NCI-H1436 treated with DMSO at 0.1 percent for 48 hours (cell line): ENCODE data around the gene TBC1D5.
A peak's percentile ranks its signal among the peaks of the same experiment; 100 is the strongest.
"Not testable (repeated sequence)": the region's sequence is repeated elsewhere in the genome, so short reads cannot be mapped to it uniquely, and the experiment has no call there.

Experiments
- DNase-seq: peaks from one replicate; lab custom pipeline; 2025; lab: John Stamatoyannopoulos, UW

The TBC1D5 gene, protein sequence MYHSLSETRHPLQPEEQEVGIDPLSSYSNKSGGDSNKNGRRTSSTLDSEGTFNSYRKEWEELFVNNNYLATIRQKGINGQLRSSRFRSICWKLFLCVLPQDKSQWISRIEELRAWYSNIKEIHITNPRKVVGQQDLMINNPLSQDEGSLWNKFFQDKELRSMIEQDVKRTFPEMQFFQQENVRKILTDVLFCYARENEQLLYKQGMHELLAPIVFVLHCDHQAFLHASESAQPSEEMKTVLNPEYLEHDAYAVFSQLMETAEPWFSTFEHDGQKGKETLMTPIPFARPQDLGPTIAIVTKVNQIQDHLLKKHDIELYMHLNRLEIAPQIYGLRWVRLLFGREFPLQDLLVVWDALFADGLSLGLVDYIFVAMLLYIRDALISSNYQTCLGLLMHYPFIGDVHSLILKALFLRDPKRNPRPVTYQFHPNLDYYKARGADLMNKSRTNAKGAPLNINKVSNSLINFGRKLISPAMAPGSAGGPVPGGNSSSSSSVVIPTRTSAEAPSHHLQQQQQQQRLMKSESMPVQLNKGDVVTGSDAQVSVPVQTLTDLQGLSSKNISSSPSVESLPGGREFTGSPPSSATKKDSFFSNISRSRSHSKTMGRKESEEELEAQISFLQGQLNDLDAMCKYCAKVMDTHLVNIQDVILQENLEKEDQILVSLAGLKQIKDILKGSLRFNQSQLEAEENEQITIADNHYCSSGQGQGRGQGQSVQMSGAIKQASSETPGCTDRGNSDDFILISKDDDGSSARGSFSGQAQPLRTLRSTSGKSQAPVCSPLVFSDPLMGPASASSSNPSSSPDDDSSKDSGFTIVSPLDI

DNA sequence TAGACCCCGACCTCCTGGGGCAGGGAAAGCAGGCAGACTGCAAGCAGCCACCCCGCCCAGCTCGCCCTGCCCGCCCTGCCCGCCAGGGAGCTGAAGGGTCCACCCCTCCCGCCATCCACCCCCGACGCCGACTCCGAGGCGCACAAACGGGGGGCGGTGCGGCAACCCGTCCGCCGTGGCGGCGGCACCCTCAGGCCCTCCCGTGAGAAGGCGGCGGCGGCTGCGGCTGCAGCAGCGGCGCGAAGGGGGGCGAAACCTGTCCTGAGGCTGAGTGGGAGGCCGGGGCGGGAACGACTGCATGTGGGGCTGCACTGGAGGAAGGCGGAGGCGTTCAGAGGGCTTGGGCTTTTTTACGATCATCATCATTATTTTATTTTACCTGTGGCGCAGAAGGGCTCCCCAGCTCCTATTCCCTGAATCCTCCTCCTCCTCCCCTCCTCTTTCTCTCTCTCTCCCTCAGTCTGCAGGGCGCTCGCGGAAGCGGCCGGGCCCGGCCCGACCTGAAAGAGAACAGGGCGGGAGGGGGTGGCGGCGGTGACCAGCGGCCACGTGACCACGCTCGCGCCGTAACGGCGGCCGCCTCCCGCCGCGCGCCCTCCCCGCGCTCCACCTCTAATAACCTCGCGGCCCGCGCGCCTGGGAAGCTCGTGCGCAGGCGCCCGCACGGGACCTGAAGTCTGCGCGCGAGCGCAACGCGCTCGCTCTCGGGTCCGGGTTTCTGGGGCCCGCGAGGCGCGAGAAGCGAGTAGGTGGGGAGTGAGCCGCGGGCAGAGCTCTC, at the start of gene TBC1D5:
Gene TBC1D5 (minus strand): TSS at position 530 of the 778 bp plus-strand sequence. CDS start 234,061 bp downstream, outside the sequence.
- DNase-seq = peak; percentile 56

DNA sequence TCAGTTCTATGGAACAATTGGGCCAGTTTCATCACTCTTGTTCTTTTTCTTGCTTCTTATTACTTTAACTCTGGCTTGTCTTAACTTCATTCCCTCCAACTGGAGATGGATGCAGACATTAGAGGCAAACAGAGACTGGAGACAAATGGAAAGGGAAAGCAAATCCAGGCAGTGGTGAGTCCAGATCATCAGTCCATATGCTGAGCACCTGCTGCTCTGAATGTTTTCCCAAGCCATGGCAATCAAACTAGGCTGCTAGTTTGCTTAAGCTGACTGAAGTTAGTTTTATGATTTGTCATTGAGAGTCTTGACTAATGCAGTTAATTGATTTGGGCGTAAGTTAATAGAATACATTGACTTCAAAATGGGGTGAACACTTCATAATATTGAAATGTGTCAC, 41.0 kb upstream of the TBC1D5 start:
- no peak for DNase-seq

DNA sequence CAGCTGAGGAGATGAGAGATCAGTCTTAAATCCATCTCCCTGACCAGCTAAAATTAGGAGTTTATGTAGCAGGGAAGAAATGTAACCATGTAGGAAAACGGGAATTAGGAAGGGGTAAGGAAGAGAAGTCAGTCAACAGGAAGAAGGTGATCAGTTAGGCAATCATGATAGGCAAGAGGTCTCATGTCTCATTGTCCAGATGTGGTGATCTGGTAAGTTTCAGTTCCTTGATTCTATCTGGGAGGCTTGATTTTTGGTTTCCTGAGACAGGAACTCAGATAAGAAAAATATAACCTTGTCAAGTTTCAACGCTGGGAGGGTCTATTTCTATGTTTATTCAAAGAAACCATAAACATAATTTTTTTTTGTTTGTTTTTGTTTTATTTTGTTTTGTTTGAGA, 40.3 kb upstream of the TBC1D5 start:
- DNase-seq = no peak

DNA sequence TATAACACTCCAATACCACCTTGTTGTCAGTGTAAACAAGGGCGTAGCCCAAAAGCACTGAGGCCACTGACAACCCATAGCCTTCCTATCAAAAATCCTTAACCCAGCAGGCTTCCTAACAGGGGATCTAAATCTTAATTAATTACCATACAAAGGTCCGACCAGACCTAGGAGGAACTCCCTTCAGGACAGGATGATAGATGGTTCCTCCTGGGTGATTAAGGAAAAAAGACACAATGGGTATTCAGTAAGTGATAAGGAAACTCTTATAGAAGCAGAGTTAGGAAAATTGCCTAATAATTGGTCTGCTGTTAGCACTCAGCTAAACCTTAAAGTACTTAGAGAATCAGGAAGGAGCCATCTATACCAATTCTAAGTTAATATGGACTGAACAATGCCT, 37.9 kb upstream of the TBC1D5 start:
- not testable (repeated sequence) for DNase-seq

DNA sequence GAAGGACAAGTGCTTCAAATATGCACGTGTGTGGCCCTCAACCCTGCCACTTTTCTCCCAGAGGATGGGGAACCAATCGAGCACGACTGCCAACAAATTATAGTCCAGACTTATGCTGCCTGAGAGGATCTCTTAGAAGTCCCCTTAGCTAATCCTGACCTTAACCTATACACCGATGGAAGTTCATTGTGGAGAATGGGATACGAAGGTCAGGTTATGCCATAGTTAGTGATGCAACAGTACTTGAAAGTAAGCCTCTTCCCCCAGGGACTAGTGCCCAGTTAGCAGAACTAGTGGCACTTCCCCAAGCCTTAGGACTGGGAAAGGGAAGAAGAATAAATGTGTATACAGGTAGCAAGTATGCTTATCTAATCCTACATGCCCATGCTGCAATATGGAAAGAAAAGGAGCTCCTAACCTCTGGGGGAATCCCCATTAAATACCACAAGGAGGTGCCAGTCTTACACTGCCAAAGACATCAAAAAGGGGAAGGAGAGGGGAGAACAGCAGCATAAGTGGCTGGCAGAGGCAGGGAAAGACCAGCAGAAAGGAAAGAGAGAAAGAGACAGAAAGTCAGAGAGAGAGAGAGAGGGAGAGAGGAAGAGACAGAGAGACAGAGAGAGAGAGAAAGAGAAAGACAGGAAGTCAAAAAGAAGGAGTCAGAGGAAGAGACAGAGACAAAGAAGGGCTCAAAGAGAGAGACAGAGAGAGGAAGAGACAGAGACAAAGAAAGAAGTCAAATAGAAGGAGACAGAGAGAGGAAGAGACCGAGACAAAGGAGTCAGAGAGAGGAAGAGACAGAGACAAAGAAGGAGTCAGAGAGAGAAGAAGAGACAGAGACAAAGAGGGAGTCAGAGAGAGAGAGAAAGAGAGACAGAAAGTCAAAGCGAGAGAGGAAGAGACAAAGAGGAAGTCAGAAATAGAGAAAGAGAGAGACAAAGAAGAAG, 37.1 kb upstream of the TBC1D5 start:
- not testable (repeated sequence) for DNase-seq

DNA sequence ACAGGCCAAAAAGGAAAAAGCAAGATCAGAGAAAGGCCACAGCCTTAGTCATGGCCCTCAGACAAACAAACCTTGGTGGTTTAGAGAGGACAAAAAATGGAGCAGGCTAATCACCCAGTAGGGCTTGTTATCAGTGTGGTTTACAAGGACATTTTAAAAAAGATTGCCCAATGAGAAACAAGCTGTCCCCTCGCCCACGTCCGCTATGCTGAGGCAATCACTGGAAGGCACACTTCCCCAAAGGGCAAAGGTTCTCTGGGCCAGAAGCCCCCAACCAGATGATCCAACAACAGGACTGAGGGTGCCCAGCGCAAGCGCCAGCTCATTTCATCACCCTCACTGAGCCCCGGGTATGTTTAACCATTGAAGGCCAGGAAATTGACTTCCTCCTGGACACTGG, 34.9 kb upstream of the TBC1D5 start:
- not testable (repeated sequence) for DNase-seq

DNA sequence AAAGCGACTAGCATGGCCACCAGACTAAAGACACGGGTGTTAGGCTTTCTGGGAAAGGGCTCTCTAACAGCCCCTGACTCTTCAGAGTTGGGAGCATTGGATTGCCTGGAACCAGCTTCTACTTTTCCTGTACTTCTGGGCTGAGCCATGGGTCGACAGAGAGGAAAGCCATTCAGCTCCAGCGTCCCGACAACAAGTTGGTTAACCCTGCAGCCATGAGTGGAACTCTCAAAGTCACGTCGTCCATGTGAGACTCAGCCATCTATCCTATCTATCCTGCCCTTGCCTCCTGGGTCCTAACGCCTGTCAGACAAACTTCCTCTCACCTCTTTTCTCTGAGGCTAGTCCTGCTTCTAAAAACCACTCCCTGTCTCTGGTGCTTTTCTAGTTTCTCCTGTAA, 32.6 kb upstream of the TBC1D5 start:
- DNase-seq = no peak

DNA sequence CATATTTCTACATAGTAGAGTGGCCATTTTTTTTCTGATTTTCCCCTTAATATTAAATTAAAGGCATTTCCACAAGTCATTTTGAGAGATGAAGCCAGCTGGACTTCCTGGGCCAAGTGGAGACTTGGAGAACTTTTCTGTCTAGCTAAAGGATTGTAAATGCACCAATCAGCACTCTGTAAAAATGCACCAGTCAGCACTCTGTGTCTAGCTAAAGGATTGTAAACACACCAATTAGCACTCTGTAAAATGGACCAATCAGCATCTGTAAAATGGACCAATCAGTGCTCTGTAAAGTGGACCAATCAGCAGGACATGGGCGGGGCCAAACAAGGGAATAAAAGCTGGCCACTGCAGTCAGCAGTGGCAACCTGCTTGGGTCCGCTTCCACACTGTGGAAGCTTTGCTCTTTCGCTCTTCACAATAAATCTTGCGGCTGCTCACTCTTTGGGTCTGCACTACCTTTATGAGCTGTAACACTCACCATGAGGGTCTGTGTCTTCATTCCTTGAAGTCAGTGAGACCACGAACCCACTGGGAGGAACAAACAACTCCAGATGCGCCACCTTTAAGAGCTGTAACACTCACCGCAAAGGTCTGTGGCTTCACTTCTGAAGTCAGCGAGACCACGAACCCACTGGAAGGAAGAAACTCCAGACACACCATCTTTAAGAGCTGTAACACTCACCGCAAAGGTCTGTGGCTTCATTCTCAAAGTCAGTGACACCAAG, 31.9 kb upstream of the TBC1D5 start:
- not testable (repeated sequence) for DNase-seq

DNA sequence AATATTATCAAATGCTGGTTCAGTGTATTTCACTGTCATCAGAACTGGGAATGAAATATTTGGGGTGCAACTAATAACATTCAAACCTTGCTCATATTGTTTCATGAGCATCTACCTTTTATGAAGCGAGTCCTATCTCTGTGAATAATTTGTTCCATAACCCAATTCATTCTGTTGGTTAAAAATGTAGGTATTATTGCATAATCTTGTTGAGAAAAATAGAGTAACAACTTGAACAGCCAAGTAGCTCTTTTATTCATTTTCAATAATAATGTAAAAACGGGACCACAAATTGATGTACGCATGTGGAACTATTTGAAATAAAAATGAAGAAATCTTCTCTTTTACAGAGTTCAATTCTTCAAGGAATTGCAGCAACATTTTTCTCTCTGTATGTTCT, 30.1 kb upstream of the TBC1D5 start:
- DNase-seq = no peak

DNA sequence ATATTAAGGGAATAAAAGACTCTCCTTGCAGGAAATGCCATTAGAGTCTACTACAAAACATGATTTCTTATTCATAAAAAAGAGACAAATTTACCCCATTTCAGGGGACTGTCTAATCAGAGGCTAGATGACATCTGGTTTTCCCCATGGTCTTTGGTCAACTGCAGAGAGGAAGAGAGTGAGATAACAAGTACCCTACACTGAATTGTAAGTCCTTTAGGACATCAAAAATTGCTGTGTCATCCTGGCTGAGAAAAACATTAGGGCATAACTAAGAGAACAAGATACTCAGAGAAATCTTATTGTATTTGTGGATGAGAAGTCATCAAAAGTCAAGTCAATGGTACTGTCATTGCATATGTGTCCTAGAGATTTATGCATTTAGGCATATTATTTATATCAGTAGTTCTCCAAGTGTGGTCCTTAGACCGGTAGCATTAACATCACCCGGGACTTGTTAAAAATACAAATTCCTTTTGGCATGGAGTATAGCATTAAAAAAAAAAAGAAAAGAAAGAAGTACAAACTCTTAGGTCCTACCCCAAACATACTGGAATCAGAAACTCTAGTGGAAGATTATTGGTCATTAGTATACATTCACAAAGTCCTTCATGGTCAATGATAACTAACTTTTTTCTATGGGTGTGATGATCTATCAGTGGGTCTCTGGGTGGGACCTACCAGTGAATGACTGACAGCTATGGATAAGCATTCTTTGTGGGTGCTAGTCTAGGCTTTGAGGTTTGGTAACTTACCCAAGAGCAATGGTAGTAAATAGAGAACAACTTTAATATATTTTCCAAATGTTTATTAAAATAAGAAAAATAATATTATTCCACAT, 29.0 kb upstream of the TBC1D5 start:
- DNase-seq = no peak

DNA sequence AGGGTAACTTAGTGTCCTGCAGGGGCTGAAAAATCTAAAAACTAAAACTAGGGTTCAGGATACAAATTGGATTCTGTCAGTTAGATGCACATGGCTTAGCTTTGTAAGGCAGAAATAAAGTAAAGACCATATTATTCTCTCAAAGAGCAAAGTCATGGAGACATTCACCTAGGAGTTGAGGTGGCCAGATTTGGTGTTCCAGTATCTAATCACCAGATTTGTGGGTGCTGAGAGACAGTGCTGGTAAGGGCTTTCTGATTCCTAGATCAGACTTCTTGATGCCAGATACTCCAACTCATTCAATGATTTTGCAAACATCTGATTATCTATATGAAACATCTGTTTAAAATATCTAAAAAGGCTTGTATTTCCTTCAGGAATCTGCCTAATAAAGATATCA, 28.3 kb upstream of the TBC1D5 start:
- DNase-seq = no peak

DNA sequence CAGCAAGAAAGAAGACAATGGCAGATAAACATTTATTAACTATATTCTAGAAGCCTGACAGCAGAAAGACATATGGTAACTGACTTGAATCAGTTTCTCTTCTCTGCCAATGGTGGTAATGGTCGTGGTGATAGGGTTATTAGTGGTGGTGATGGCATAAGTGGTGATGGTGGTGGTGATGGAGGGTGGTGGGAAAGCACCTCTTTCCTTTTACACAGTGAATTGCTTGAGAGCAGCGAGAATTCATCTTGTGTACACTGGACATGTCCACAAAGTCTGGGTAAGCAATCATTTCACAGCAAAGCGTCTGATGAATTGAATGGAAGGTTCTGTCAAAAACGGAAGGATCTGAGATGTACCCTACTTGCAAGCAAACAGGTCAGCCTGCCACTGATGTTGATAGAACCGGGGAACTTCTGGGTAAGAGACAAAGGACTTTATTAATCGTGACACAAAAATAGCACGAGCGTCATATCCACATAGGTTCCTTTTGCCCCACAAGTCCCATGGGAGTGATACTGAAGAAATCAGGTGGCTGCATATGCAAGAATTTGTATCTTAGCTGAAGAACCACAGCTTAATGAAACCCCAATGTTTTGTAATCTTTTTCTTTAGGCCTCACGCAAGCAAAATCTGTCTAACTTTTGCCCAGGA, 23.5 kb upstream of the TBC1D5 start:
- DNase-seq = no peak

DNA sequence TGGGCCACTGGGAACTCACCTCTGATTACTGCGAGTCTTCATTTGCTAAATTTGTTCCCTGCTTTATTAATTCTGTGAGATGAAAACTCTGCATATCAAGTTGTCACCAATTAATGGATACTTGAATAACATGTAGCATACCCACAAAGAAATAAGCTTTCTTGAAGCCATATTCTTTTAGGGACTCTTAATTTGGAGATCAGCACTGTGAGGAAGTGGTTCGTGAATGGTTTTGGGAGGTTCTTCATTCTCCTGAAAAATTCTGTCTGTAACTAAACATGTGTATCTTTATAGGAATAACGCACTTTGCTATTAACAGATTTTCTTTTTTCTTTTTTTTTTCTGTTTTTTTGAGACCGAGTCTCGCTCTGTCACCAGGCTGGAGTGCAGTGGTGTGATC, 19.1 kb upstream of the TBC1D5 start:
- no peak for DNase-seq

DNA sequence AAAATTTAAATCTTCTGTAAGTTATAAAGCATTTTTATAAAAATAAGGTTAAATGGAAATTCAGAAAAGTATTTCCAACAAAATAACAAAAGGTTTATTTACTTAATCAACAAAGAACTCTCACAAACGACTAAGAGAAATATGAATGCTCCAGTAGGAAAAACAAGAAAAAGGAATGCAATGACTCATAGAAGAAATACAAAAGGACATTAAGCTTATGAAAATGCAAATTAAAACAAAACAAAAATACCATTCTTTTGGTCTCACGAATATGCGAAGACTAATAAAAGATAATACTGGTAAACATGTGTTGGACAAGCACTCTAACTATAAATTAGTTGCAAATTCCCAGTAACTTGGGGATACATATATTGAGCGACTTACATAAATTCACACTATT, 17.5 kb upstream of the TBC1D5 start:
- no peak for DNase-seq

DNA sequence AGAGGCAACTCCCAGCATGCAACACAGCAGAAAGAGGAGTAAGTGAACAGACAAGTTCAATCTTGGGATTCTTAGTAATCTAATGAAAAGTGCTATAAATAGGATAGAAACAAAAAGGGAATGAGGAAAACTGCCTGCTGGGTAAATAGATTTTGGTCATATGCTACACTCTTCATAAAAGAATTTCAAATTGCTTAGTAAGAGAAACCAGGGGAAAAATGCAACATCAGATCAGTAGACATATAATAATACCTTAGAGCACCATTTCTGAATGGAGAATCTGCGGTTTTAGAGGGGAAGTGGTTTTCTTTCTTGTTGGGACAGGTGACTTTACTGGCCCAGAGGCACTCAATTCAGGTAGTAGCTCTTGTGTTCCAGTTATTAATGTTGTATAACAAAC, 13.4 kb upstream of the TBC1D5 start:
- DNase-seq = no peak

DNA sequence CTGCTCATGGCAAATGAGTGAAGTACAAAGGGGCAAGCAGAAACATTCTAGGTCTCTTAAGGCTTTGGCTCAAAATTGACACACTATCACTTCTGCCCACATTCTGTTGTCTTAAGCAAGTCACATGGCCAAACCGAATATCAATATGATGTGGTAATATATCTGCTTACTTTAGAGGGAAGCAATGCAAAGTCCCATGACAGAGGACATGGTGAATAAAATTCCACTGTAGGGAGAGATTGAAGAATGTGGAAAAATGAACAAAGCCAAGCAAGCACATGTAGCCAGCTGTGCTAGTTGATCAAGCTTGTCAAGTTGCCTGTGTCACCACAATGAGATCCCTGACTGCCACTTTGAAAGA, 11.2 kb upstream of the TBC1D5 start:
- no peak for DNase-seq

DNA sequence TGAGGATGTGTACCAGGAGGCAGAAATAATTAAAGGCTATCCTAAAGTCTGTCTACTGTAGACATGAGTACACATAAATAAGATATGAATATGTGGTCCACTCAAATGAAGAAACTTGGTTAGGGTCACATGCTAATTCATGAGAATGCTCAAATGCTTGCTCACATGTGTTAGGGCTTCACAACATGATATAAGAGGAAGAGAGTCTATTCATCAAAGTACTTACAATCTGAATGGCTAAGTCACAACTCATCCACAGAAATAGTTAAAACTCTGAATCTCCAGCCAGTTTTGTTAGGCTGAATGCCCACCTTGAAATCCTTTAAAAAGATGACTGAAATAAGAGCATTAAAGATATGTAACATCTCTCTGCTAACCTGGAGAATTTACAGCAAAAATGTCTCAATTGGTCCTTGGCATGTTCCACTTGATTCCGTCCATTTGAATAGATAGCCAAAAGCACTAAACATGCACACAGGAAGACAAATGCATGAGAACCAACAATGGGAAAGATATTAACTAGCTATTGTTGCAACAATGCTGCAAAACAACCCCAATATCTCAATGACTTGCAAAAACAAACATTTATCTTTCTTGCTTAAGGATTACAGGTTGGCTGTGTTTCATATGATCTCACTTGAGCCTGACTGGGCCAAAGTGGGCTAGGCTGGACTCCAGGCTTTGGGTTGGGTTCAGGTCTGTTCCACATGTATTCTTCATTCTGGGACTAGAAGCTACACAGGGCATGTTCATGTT, 10.6 kb upstream of the TBC1D5 start:
- DNase-seq = no peak

DNA sequence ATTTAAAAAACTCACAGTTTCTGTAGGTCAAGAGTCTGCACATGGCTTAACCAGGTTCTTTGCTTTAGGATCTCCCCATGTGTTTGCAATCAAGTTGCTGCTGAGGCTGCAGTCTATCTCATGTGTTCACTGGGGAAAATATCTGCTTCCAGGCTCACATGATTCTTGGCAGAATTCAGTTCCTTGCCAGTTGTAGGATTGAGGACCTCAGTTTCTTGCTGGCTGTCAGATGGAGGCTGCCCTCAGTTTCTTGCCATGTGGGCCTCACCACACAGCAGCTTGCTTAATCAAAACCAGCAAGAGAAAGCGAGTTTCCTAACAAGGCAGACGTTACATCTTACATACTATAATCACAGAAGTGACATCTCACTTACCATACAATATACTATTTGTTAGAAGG, 10.0 kb upstream of the TBC1D5 start:
- DNase-seq = no peak
